ENCODE measurements around the gene TMEM212. TPM values are rescaled to one million over a fixed set of nuclear protein-coding genes. Genes with fewer than 3 reads are reported as not detected.

The TMEM212 gene
- total and polyA plus RNA-seq, 2 of the 13 experiments (the other 11 are each of a cell fraction or from before 2014, with no cell fraction given): not detected

GRCh38 chr3:171834461-171834801 lies 8.7 kb upstream of the TMEM212 start:
- no peak overlapping the region for H3K4me2 ChIP-seq (ENCODE audit: low read depth, low read length)
- H4K20me1 ChIP-seq (ENCODE audit: insufficient read depth, low read length): no peaks in the 10 kb centered on the region
- in situ Hi-C loops (cut with HindIII; ENCODE audit: extremely low pct_ligation_motif_present, low pct_unique_long_range_greater_than_20kb): no loop called here
- no peak overlapping the region for H3K4me3 ChIP-seq (replicated peaks in 1 of 3; ENCODE audit: insufficient read depth in 1 of 3, low read depth in 2 of 3, low read length in 3 of 3)
- ChIA-PET CTCF (ENCODE audit: low intra/inter-chr PET ratio, low total read pairs) (no interaction called here), POLR2A (interaction anchor here (0.9 to 1.5 kb wide), 4 partner anchors 8 to 49 kb away, joined by 3 to 6 read pairs (median 4); partner anchors contain the start of genes PLD1 and TMEM212)
- H3K27me3 ChIP-seq (ENCODE audit: control insufficient read depth in 1 of 2, insufficient read depth in 2 of 2, low read length in 2 of 2): no peaks in the 10 kb centered on the region
- ATAC-seq: peak; percentile 5; the same call in 1 of the 3 replicates
- H3K79me2 ChIP-seq (ENCODE audit: insufficient read depth, low read length): no peaks in the 10 kb centered on the region
- WGBS (ENCODE audit: low lambda C conversion rate): 76% methylated on average over 5 of the region's 5 CpGs
- no peak for FAIRE-seq
- peak overlapping the region; percentile 48 for H3K27ac ChIP-seq (ENCODE audit: extremely low read length, insufficient read depth, low read length)
- peaks cover 83% of the 10 kb centered on the region for H3K4me1 ChIP-seq (ENCODE audit: insufficient read depth, low read length)
- intact Hi-C loops (cut with micrococcal nuclease; ENCODE audit: unreplicated experiment): loop anchor here (1.0 to 10.0 kb wide), 4 partner anchors 62 to 650 kb away; no protein-coding TSS in a partner anchor
- BruUV-seq (replicated peaks): no TSS peak
- H3K9ac ChIP-seq (ENCODE audit: insufficient read depth, low read depth, low read length): no peak overlapping the region
- no peaks in the 10 kb centered on the region for H3K9me3 ChIP-seq (ENCODE audit: low read length)
- peak; percentile 50 for DNase-seq (ENCODE audit: low spot score)
- no peak overlapping the region for H2AFZ ChIP-seq (ENCODE audit: low read length)
- H3K36me3 ChIP-seq (replicated peaks in 1 of 2; ENCODE audit: control insufficient read depth in 1 of 2, insufficient read depth in 2 of 2, low read length in 2 of 2): no peaks in the 10 kb centered on the region
- TF ChIP-seq ZBTB40 (IDR thresholded peaks at IDR 0.05): no peak
- TF ChIP-seq ZBTB40 (CRISPR knock-in tag; IDR thresholded peaks at IDR 0.05): no peak
- no peak for TF ChIP-seq ATM (IDR thresholded peaks at IDR 0.05; ENCODE audit: borderline replicate concordance)
- no peak for TF ChIP-seq SRY (CRISPR knock-in tag; IDR thresholded peaks at IDR 0.05)
- TF ChIP-seq GATAD2A (CRISPR knock-in tag; IDR thresholded peaks at IDR 0.05): 0 out of 2 replicates have a peak, but pooled peaks have one; percentile 3
- no peak for TF ChIP-seq FOXC1 (CRISPR knock-in tag; IDR thresholded peaks at IDR 0.05; ENCODE audit: borderline replicate concordance)
- no peak for TF ChIP-seq GFI1 (CRISPR knock-in tag; IDR thresholded peaks at IDR 0.05; ENCODE audit: borderline replicate concordance)
- TF ChIP-seq SOX13 (IDR thresholded peaks at IDR 0.05): no peak
- peak in 1 of 2 experiments; percentile 74; a peak in 2 of 4 replicates for TF ChIP-seq SOX13 (CRISPR knock-in tag; conservative IDR thresholded peaks at IDR 0.05 in 1 of 2, IDR thresholded peaks at IDR 0.05 in 1 of 2)
- TF ChIP-seq HIC2 (CRISPR knock-in tag; IDR thresholded peaks at IDR 0.05; ENCODE audit: low read depth): no peak
- TF ChIP-seq HNRNPUL1 (IDR thresholded peaks at IDR 0.05; ENCODE audit: low read depth, low read length): no peak
- TF ChIP-seq MXD1 (CRISPR knock-in tag; IDR thresholded peaks at IDR 0.05): no peak

Data from HepG2 (cell line).